Endothelial cell of hepatic sinusoid (primary cell): ENCODE data around the gene DDB1.

Experiments
- in situ Hi-C: cut with HindIII; loops from 2 replicates; pipeline ENCODE4 v1.10.0; 2017; ENCODE audit warnings: low sequenced_read_pairs

Gene DDB1

GRCh38 chr11:61356706-61357105 lies 23.8 kb upstream of the DDB1 start:
- in situ Hi-C loops, result no loop called here

- in situ Hi-C loops, result no loop called here
Observed at GRCh38 chr11:61354208-61354607, 21.3 kb upstream of the DDB1 start.

- in situ Hi-C loops, result no loop called here
Observed at GRCh38 chr11:61353131-61354067, 20.5 kb upstream of the DDB1 start.

DNA sequence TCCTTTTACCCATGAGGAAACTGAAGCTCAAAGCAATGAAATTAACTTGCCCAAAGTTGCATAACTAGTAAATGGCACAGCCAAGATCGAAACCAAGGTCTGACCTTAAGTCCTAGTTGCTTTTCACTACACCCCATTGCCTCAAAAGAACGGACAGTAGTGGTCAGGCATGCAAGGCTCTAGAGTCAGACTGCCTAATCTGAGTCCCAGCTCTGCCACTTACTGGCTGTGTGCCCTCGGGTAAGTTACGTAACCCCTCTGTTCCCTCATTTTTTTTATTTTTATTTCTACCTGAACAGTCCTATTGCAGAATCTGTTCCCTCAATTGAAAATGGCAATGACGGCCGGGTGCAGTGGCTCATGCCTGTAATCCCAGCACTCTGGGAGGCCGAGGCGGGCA lies 19.1 kb upstream of the DDB1 start:
- in situ Hi-C loops, result no loop called here

GRCh38 chr11:61350803-61351202 lies 17.9 kb upstream of the DDB1 start:
- in situ Hi-C loops, result no loop called here

DNA sequence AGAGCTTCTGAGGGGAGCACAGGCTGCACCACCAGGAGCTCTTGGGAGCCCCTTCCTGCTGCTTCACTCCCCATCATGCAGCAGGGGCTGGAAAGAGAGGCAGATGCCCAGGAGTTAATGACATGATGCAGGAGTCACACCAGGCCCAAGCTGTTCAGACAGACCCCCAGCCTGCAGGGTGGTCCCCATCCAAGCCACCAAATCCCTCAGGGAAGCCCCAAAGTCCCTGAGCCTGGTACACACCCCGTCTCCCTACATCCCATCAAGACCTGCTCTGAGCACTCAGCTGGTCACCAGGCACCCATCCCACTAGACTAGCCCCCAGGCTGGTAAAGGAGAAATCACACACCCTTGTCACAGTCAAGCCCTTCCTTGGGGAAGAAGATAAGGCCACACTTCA lies 17.4 kb upstream of the DDB1 start:
- in situ Hi-C loops, result no loop called here

- in situ Hi-C loops, result no loop called here
Observed at GRCh38 chr11:61349916-61350315, 17.0 kb upstream of the DDB1 start.

DNA sequence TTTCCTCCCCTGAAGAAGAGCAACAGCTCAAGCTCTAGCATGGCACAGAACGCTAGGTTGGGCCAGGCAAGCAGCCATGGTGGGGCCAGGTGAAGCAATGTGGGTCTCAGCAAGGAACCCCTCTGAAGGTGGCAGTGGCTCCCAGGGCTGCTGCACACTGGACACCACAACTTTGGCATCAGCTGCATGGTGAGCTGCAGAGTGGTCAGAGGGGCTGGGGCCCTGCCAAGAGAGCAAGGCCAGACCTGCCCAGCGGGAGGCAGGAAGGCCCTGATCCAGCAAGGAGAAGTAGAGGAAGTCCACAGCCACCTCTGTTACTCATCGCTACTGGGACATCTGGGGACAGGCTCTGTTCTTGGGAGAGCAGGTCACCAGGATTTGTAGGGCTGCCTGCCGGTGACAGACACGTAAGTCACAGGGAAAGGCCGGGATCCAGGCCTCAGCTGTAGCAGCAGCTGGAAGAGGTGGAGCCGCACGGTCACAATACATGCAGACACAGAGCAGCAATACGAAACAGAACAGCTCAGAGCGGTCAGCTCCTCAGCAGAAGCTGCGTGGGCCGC lies 16.4 kb upstream of the DDB1 start:
- in situ Hi-C loops, result no loop called here

DNA sequence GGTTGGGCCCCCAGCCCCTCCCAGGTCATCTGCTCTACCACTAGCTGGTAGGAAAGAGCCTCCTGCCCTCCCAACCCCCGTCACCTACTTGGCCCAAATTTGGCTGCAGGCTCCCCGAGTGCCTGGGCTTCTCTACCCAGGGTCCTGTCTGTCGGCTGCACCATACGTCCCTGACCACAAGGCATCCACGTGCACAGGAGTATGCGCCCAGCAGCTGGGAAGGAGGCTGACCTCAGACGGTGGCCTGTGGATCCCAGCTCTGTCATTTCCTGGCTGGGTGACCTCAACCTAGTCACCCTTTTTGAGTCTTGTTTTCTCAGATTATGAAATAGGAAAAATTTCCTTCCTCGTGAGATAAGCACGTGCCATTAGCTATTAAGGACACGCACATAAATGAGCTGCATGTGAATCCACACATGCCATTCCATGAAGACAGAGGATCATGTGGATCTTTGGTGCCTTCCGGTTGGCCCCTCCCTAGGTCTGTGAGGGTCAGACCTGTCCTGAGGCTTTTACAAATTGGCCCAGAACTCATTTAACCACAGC lies 15.1 kb upstream of the DDB1 start:
- in situ Hi-C loops, result no loop called here

GRCh38 chr11:61345954-61346843 lies 13.3 kb upstream of the DDB1 start:
- in situ Hi-C loops, result no loop called here

DNA sequence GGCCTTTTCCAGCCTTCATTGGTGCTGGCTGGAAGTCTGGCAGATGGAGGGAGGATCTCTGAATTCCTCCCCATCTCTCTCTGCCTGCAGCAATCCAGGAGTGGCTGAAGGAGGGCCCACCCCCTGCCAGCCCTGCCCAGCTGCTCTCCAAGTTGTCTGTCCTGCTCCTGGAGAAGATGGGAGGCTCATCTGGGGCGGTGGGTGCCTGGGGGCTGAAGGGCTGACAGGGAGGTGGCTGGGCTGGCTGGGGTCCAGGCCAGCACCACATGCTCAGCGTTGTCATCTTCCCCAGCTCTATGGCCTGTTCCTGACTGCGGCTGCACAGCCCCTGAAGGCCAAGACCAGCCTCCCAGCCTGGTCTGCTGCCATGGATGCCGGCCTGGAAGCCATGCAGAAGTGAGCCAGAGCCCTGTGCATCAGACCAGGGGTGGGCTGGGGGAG lies 12.3 kb upstream of the DDB1 start:
- in situ Hi-C loops, result no loop called here

DNA sequence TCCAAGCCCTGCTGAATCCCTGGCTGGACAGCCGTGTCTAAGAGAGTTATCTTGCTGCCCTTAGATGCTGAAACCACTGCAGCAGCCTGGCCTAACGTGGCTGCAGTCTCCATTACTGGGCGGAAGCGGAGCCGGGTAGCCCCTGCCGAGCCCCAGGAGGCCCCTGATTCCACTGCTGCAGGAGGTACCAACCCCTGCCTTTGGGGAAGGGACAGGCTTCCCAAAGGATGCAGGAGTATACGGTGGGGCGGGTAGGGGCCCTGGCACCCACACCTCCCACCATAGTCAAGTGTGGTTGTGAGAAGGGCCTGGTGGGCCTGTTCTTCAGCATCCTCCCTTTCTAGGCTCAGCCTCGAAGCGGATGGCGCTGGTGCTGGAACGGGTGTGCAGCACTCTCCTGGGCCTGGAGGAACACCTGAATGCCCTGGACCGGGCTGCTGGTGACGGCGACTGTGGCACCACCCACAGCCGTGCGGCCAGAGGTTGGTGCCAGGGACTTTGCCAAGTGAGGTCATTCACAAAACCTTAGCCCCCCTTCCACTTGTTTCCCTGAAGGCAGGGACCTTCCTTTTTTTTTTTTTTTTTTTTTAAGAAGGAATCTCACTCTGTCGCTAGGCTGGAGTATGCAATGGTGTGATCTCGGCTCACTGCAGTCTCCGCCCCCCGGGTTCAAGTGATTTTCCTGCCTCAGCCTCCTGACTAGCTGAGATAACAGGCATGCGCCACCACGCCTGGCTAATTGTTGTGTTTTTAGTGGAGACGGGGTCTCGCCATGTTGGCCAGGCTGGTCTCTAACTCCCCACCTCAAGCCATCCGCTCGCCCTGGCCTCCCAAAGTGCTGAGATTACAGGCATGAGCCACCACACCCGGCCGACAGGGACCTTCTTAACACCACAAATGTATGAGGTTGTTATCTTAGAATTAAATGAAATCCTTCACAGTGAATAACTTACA lies 11.2 kb upstream of the DDB1 start:
- in situ Hi-C loops, result no loop called here

DNA sequence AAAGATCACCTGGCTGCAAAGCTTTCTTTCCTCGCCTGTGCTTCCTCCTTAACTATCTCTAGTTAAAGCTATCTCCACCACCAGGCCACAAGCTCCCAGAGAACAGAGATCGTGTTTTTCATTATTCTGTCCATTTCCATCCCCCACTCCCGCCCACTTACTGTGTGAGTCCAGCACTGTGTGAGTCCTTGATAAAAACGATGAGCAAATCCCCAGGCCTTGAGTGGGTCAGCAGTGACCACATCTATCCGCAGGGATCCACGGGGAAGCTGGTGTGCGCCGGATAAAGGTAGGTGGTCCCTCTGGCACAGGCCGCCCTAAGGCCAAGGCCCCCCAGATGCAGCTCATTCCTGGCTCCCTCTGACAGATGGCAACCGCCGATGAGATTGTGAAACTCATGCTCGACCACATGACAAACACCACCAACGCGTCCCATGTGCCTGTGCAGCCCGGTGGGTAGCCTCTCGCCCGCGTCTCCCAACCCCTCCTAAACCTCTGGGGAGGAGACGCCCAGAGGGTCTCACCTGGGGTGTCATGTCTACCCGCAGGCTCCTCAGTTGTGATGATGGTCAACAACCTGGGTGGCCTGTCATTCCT lies 9.4 kb upstream of the DDB1 start:
- in situ Hi-C loops, result no loop called here

GRCh38 chr11:61341706-61342105 lies 8.8 kb upstream of the DDB1 start:
- in situ Hi-C loops, result no loop called here

DNA sequence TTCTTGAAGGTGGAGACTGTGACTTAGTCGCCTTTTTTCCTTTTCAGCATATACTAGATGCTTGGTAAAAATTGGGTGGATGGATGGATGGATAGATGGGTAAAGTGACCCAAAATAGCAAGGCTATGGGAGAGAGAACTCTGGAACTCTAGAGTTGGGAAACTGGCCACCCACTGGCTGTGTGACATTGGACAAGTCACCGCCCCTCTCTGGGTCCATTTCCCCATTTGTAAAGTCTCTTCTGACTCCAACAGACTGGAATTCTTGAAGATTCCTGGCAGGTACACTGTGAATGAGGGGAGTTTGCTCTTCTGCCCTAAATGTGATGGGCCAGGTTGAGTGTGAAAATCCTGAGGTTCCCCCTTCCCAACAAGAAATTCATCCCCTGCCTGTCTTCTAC lies 8.1 kb upstream of the DDB1 start:
- in situ Hi-C loops, result no loop called here

GRCh38 chr11:61339490-61339878 lies 6.6 kb upstream of the DDB1 start:
- in situ Hi-C loops, result no loop called here

DNA sequence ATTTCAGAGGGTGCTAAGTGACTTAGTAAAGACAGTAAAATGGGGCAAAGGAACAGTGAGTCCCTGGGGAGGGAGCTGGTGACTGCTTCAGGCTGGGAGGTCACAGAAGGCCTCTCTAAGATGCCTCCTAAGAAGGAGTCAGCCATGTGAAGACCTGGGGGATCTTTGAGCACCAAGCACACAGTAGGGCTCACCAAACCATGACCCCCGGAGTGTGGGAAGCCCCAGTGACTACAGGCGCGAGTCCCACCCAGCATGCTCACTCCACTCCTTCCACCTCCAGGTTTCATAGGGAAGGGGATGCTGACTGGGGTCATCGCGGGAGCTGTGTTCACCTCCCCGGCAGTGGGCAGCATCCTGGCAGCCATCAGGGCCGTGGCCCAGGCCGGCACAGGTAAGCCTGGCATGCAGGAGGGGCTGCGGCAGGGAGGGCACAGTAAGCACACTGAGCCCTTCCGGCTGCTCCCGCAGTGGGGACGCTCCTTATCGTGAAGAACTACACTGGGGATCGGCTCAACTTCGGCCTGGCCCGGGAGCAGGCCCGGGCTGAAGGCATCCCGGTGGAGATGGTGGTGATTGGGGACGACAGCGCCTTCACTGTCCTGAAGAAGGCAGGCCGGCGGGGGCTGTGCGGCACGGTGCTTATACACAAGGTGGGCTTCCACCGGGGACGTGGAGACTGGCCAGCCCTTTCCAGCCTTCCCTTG lies 6.0 kb upstream of the DDB1 start:
- in situ Hi-C loops, result no loop called here

DNA sequence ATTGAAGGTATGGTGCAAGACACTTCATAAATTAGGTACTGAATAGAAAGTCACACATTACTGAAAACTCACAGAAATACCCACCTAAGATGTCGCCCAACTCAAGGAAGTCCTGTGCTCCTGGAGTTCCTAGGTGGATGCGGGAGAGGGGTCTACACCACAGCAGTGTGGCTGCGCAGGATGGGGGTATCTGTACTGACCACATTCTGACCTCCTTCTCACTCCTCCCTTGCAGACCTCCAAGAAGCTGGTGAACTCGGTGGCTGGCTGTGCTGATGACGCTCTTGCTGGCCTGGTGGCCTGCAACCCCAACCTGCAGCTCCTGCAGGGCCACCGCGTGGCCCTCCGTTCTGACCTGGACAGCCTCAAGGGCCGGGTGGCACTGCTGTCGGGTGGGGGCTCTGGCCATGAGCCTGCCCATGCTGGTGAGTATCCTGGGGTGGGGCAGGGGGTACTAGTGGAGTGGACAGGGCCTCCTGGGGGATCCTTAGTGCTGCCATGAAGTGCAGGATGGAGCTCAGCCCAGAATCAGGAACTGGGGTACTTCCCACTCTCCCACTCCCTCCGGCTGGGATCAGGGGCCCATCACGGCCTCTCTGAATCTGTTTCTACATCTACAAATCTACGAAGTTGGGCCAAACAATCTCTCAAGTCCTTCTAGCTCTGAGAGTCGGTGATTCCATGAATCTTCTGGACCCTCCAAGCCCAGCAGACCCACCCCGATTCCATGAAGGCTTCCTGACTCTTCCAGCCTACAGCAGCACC lies 5.0 kb upstream of the DDB1 start:
- in situ Hi-C loops, result no loop called here
